Large intestine (tissue), 3 donors: ENCODE results near the gene MYH15. TPM values are rescaled to one million over a fixed set of nuclear protein-coding genes. Genes with fewer than 3 reads are reported as not detected.

Experiments
- DNase-seq, 2 donors: peaks; one replicate each; pipeline versions ENCODE4 v3.0.0 to v3.0.0-alpha.2; 2013
- H3K27ac ChIP-seq: one replicate; pipeline ENCODE4 v1.5.1; 2013; ENCODE audit warnings: low read length
- H3K27me3 ChIP-seq: 2 replicates; pipeline ENCODE4 v1.6.1; 2013; ENCODE audit warnings: low read length; ENCODE audit not compliant: control insufficient read depth, insufficient read depth
- H3K36me3 ChIP-seq: 2 replicates; pipeline ENCODE4 v1.6.1; 2013; ENCODE audit warnings: low read length; ENCODE audit not compliant: control insufficient read depth, insufficient read depth
- H3K4me1 ChIP-seq: one replicate; pipeline ENCODE4 v1.6.1; 2013; ENCODE audit warnings: low read length; ENCODE audit not compliant: control insufficient read depth, insufficient read depth
- H3K4me3 ChIP-seq: one replicate; pipeline ENCODE4 v1.5.1; 2013; ENCODE audit warnings: low read length
- H3K9me3 ChIP-seq: one replicate; pipeline ENCODE4 v1.6.1; 2013; ENCODE audit warnings: mild to moderate bottlenecking, low read depth, low read length, moderate library complexity; ENCODE audit not compliant: control insufficient read depth
- WGBS: methylation state at CpG from one replicate; pipeline ENCODE4 v1.1.5; 2013; ENCODE audit warnings: low lambda C conversion rate; ENCODE audit not compliant: insufficient coverage; 5-methylcytosine and 5-hydroxymethylcytosine counted together
- polyA plus RNA-seq: library from polyadenylated mRNA; unstranded; fragments of 120-200 nt; gene quantifications from one replicate; pipeline ENCODE4 v1.2.1, GENCODE V29; 2013

Gene MYH15
- polyA plus RNA-seq, 1 donor = 1.0 TPM

DNA sequence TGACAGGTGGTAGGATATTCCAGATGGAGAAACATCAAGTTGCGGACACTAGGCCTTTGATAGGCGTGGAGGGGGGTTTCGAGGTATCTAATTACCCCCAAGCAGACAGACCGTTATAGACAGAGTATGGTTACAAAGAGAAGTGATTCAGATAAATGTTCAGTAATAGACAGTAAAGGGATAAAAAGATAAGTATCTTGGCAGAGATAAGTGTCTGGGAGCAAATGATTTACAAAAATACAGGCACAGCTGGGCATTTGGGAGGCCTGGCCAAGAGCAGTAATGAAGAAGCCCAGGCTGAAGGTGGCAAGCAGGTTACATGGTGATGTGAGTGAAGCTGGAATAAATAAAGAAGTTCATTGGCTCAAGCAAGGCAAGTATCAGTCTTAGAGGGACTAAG lies 659 bp upstream of the MYH15 start:
- 100% methylated on average over 4 of the region's 4 CpGs for WGBS
- no peak for DNase-seq
- H3K9me3 ChIP-seq = no peaks in the 10 kb centered on the region
- no peak overlapping the region for H3K27ac ChIP-seq
- no peaks in the 10 kb centered on the region for H3K36me3 ChIP-seq
- H3K4me3 ChIP-seq = no peak overlapping the region
- no peaks in the 10 kb centered on the region for H3K27me3 ChIP-seq
- H3K4me1 ChIP-seq = no peaks in the 10 kb centered on the region

- H3K27me3 ChIP-seq = no peaks in the 10 kb centered on the region
- H3K4me1 ChIP-seq = no peaks in the 10 kb centered on the region
- no peak overlapping the region for H3K4me3 ChIP-seq
- no peak for DNase-seq
- H3K36me3 ChIP-seq = no peaks in the 10 kb centered on the region
- WGBS = no CpG with 5 or more reads among the region's 2 CpGs
- H3K27ac ChIP-seq = no peak overlapping the region
- no peaks in the 10 kb centered on the region for H3K9me3 ChIP-seq
Observed at GRCh38 chr3:108509871-108510270, 525 bp downstream of the MYH15 start.

DNA sequence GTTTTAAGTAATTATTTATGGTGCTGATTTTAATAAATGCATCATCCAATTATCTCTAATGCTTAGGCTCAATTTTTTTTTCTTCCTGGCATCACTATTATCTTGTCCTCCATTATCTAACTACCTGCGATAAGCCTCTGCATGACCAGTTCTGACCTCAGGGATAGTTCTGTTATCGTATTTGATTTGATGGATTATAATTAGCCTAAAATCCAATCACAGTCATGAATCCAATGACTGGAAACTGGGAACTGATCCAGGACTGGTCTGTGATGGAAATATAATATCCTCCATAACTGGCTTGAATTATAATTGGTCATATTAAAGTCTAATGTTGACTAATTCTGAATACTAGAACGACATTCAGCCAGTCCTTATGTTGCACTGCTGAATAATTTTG lies 1.1 kb downstream of the MYH15 start:
- Histone ChIP-seq H3K9me3 (no peaks in the 10 kb centered on the region), H3K4me1 (no peaks in the 10 kb centered on the region), H3K27ac (no peak overlapping the region), H3K4me3 (no peak overlapping the region), H3K36me3 (no peaks in the 10 kb centered on the region), H3K27me3 (no peaks in the 10 kb centered on the region)
- DNase-seq = no peak
- 71% methylated on average over 1 of the region's 3 CpGs for WGBS

DNA sequence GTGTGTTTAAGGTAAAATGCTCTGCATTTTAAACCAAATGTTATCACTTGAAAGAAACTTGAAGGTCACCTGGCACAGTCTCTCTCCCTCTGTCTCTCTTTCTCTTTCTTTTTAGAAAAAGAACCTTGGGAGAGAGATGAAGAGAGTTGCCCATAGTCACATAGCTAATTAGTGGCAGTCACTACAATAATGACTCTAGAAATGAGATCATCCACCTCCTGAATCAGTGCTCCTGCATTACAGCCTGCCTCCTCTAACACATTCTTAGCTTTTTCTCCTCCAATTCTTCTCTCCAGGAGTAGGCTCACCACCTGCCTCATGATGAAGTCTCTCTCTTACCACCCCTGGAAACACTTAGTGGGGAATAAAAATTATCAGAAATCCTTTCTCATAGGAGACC lies 2.5 kb downstream of the MYH15 start:
- Histone ChIP-seq H3K4me3 (no peak overlapping the region), H3K4me1 (no peaks in the 10 kb centered on the region), H3K27me3 (no peaks in the 10 kb centered on the region), H3K27ac (no peak overlapping the region), H3K36me3 (no peaks in the 10 kb centered on the region), H3K9me3 (no peaks in the 10 kb centered on the region)
- DNase-seq = no peak

- Histone ChIP-seq H3K4me1 (no peaks in the 10 kb centered on the region), H3K36me3 (no peaks in the 10 kb centered on the region), H3K4me3 (no peak overlapping the region), H3K9me3 (no peaks in the 10 kb centered on the region), H3K27ac (no peak overlapping the region), H3K27me3 (no peaks in the 10 kb centered on the region)
- WGBS = no CpG with 5 or more reads among the region's 1 CpG
- DNase-seq = no peak
Observed at GRCh38 chr3:108505811-108506210, 4.6 kb downstream of the MYH15 start.

DNA sequence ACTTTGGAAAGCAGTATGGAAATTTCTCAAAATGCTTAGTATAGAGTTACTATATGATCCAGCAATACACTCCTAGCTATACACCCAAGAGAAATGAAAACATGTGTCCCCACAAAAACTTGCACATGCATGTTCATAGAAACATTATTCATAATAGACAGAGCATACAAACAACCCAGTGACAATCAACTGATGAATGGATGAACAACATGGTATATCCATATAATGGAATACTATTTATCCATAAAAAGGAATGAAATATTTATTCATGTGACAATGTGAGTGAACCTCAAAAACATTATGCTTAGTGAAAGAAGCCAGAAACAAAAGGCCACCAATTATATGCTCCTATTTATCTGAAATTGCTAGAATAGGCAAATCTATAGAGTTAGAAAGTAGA lies 6.7 kb downstream of the MYH15 start:
- no peaks in the 10 kb centered on the region for H3K9me3 ChIP-seq
- H3K4me1 ChIP-seq = no peaks in the 10 kb centered on the region
- no peaks in the 10 kb centered on the region for H3K27me3 ChIP-seq
- no peak overlapping the region for H3K27ac ChIP-seq
- H3K4me3 ChIP-seq = no peak overlapping the region
- no peaks in the 10 kb centered on the region for H3K36me3 ChIP-seq
- DNase-seq = no peak

DNA sequence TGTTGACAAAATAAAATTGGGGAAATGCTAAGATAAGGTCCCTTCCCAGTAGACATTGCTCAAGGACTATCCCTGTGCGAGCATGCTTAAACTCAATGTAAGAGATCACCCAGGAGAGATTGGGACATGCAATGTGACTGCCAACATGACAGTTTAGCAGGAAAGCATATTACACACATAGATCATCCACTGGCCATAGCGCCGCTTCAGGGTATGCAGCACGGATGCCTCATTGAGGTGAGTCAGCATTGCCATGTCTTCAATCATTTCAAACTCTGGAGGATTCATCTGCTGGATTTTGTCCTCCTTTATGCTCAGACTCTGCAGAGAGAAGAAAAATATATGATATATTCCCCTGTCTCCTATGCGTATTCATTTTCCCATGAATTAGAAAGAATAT lies 8.9 kb downstream of the MYH15 start:
- H3K27me3 ChIP-seq = no peaks in the 10 kb centered on the region
- no peaks in the 10 kb centered on the region for H3K9me3 ChIP-seq
- no peak overlapping the region for H3K27ac ChIP-seq
- WGBS = no CpG with 5 or more reads among the region's 5 CpGs
- DNase-seq = no peak
- no peak overlapping the region for H3K4me3 ChIP-seq
- no peaks in the 10 kb centered on the region for H3K4me1 ChIP-seq
- no peaks in the 10 kb centered on the region for H3K36me3 ChIP-seq

- Histone ChIP-seq H3K4me3 (no peak overlapping the region), H3K4me1 (no peaks in the 10 kb centered on the region), H3K36me3 (no peaks in the 10 kb centered on the region), H3K9me3 (no peaks in the 10 kb centered on the region), H3K27me3 (no peaks in the 10 kb centered on the region), H3K27ac (no peak overlapping the region)
- WGBS = no CpG with 5 or more reads among the region's 1 CpG
- no peak for DNase-seq
Observed at GRCh38 chr3:108500728-108501127, 9.7 kb downstream of the MYH15 start.

DNA sequence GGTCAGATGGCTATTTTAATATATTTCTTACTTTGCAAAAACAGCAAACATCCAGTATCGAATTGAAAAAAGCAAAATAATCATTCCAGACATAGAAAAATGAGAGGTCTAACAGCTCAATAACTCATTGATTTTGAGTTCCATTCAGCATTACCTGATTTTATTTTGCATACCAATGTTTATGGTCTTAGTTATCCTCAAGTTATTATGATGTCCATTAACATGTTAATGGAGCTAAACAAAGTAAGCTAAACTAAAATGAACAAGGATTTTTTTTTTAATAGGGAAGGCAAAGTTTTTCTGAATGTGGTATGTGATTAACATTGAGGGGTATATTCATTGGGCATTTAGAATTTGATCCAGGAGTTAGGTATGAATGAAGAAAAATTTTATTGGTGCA lies 13.1 kb downstream of the MYH15 start:
- H3K9me3 ChIP-seq = no peaks in the 10 kb centered on the region
- no peaks in the 10 kb centered on the region for H3K36me3 ChIP-seq
- H3K27me3 ChIP-seq = no peaks in the 10 kb centered on the region
- no peaks in the 10 kb centered on the region for H3K4me1 ChIP-seq
- 90% methylated on average over 1 of the region's 1 CpG for WGBS
- no peak for DNase-seq
- H3K4me3 ChIP-seq = no peak overlapping the region
- no peak overlapping the region for H3K27ac ChIP-seq

- 89% methylated on average over 3 of the region's 6 CpGs for WGBS
- Histone ChIP-seq H3K27ac (no peak overlapping the region), H3K4me3 (no peak overlapping the region), H3K36me3 (no peaks in the 10 kb centered on the region), H3K9me3 (no peaks in the 10 kb centered on the region), H3K27me3 (no peaks in the 10 kb centered on the region), H3K4me1 (no peaks in the 10 kb centered on the region)
- no peak for DNase-seq
Observed at GRCh38 chr3:108495717-108496116, 14.7 kb downstream of the MYH15 start.

- Histone ChIP-seq H3K4me1 (no peaks in the 10 kb centered on the region), H3K4me3 (no peak overlapping the region), H3K36me3 (no peaks in the 10 kb centered on the region), H3K27me3 (no peaks in the 10 kb centered on the region), H3K9me3 (no peaks in the 10 kb centered on the region), H3K27ac (no peak overlapping the region)
- no peak for DNase-seq
- no CpG with 5 or more reads among the region's 3 CpGs for WGBS
Observed at GRCh38 chr3:108494906-108495531, 15.4 kb downstream of the MYH15 start.
